IPS-20b (cell line): ENCODE data around the gene TLL1.

Experiments used
- H3K27ac ChIP-seq: one replicate; pipeline ENCODE4 v1.5.1; 2013; ENCODE audit warnings: low read length
- H3K27me3 ChIP-seq: 2 replicates; pipeline ENCODE4 v1.6.1; 2013; ENCODE audit warnings: mild to moderate bottlenecking, low read length, inconsistent platforms; ENCODE audit not compliant: insufficient read depth
- H3K36me3 ChIP-seq: 2 replicates; pipeline ENCODE4 v1.6.1; 2013; ENCODE audit warnings: low read depth, mild to moderate bottlenecking, inconsistent platforms, low read length, moderate library complexity; ENCODE audit not compliant: insufficient read depth
- H3K4me1 ChIP-seq: 2 replicates; pipeline ENCODE4 v1.6.1; 2013; ENCODE audit warnings: mild to moderate bottlenecking, control low read depth, inconsistent platforms, low read length, moderate library complexity; ENCODE audit not compliant: insufficient read depth
- H3K4me3 ChIP-seq: 2 replicates; pipeline ENCODE4 v1.5.1; 2013; ENCODE audit warnings: mild to moderate bottlenecking, low read length, inconsistent platforms
- H3K9ac ChIP-seq: 2 replicates; pipeline ENCODE4 v1.6.1; 2013; ENCODE audit warnings: low read depth, mild to moderate bottlenecking, inconsistent platforms, low read length, moderate library complexity
- H3K9me3 ChIP-seq: 2 replicates; pipeline ENCODE4 v1.6.1; 2013; ENCODE audit warnings: mild to moderate bottlenecking, low read depth, low read length, inconsistent platforms; ENCODE audit not compliant: insufficient read depth

The TLL1 gene

GRCh38 chr4:166121897-166122296 is 248.9 kb downstream of the TLL1 start:
- no peaks in the 10 kb centered on the region for H3K9me3 ChIP-seq
- no peak overlapping the region for H3K27ac ChIP-seq
- H3K4me1 ChIP-seq: no peaks in the 10 kb centered on the region
- H3K36me3 ChIP-seq: no peaks in the 10 kb centered on the region
- no peak overlapping the region for H3K4me3 ChIP-seq
- no peak overlapping the region for H3K9ac ChIP-seq
- no peaks in the 10 kb centered on the region for H3K27me3 ChIP-seq

DNA sequence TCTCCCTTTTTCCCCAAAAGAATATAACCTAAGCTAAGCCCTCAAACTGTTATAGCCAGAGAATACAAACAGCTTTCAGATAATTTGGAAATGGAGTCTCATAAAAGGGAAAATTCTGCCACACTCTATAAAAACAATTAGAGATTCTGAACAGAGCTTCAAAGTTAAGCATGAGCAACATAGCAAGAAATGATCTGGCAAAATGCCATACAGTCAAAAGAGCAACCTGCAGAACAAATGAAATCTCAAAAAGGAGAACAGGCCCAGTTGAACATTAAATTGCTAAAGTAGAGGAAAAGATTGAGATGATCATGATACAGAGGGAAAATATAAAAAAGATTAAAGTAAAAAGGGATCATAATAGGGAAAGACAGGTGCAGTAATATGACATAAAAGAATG is 250.5 kb downstream of the TLL1 start:
- Histone ChIP-seq H3K9ac (no peak overlapping the region), H3K36me3 (no peaks in the 10 kb centered on the region), H3K4me3 (no peak overlapping the region), H3K27me3 (no peaks in the 10 kb centered on the region), H3K27ac (no peak overlapping the region), H3K4me1 (no peaks in the 10 kb centered on the region), H3K9me3 (no peaks in the 10 kb centered on the region)

DNA sequence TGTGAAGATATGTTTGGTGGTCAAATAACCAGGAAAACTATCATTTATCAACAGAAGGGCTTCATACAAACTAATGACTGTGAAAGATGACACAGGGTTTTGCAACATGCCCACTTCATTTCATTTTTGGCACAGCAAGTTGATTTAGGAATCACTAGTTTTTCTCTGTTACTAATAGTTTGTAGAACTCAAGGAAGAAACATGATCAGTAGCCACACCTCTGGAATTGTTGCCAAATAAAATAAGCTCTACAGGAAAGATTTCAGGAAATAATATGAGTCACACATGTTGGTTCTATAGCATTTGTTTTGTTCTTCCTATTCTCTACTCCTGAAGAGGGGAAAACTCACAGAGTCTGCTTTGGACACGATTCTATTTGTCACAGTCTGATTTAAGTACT is 255.4 kb downstream of the TLL1 start:
- H3K9me3 ChIP-seq: no peaks in the 10 kb centered on the region
- H3K4me3 ChIP-seq: no peak overlapping the region
- H3K27ac ChIP-seq: no peak overlapping the region
- H3K36me3 ChIP-seq: no peaks in the 10 kb centered on the region
- H3K27me3 ChIP-seq: no peaks in the 10 kb centered on the region
- H3K4me1 ChIP-seq: no peaks in the 10 kb centered on the region
- no peak overlapping the region for H3K9ac ChIP-seq

GRCh38 chr4:166134285-166134684 is 261.2 kb downstream of the TLL1 start:
- Histone ChIP-seq H3K36me3 (no peaks in the 10 kb centered on the region), H3K9me3 (no peaks in the 10 kb centered on the region; the same call in 1 of the 2 replicates), H3K4me1 (no peaks in the 10 kb centered on the region), H3K9ac (no peak overlapping the region), H3K27ac (no peak overlapping the region), H3K4me3 (no peak overlapping the region), H3K27me3 (no peaks in the 10 kb centered on the region)

- Histone ChIP-seq H3K4me3 (no peak overlapping the region), H3K36me3 (no peaks in the 10 kb centered on the region), H3K9ac (no peak overlapping the region), H3K4me1 (no peaks in the 10 kb centered on the region), H3K9me3 (no peaks in the 10 kb centered on the region), H3K27me3 (no peaks in the 10 kb centered on the region), H3K27ac (no peak overlapping the region)
Observed at GRCh38 chr4:166140951-166141350, 267.9 kb downstream of the TLL1 start.

DNA sequence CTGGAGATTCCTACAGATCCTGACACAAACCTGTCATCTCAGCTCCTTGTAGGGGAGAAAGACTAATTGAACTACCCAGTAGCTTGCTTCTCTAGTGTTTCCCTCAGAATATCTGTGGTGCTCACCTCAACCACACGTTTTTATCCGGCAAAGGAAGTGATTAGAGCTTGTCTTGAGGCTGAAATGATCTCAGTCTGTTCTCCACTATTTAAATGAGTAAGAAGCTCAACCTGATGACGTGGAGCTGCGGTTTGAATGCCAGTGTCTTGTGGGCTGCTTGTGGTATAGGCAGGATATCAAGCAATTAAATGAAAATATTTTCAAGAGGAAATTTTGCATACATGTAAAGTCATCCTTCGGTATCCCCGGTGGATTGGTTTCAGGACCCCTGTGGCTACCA is 270.2 kb downstream of the TLL1 start:
- H3K27me3 ChIP-seq: no peaks in the 10 kb centered on the region
- no peak overlapping the region for H3K9ac ChIP-seq
- no peaks in the 10 kb centered on the region for H3K4me1 ChIP-seq
- H3K9me3 ChIP-seq: no peaks in the 10 kb centered on the region
- no peak overlapping the region for H3K27ac ChIP-seq
- H3K36me3 ChIP-seq: no peaks in the 10 kb centered on the region
- H3K4me3 ChIP-seq: no peak overlapping the region

DNA sequence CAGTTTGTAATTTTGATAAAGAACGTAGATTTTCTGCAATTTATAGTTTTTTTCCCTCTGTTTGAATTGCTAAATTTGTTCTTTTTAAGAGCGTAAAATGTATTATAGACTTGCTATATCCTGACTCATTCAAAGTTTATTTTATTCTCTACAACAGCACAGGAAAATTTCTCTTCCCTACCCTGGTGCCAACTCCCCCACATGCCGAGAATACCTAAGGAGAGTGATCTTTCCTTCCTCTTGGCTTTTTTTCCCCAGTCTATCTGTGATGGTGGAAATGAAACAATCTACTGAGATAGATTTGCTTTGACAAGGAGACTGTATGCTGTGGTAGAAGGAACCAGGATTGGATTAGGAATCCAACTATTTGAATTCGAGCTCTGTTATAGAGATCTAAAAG is 271.6 kb downstream of the TLL1 start:
- Histone ChIP-seq H3K27me3 (no peaks in the 10 kb centered on the region), H3K4me1 (no peaks in the 10 kb centered on the region), H3K27ac (no peak overlapping the region), H3K9me3 (no peaks in the 10 kb centered on the region), H3K9ac (no peak overlapping the region), H3K4me3 (no peak overlapping the region), H3K36me3 (no peaks in the 10 kb centered on the region)

- H3K9ac ChIP-seq: no peak overlapping the region
Observed at GRCh38 chr4:166146806-166147540, 273.9 kb downstream of the TLL1 start.

More at GRCh38 chr4:166146806-166147540, 273.9 kb downstream of the TLL1 start:
- H3K27ac ChIP-seq: no peak overlapping the region
- H3K36me3 ChIP-seq: no peaks in the 10 kb centered on the region
- H3K4me3 ChIP-seq: no peak overlapping the region
- H3K4me1 ChIP-seq: no peaks in the 10 kb centered on the region
- H3K9me3 ChIP-seq: no peaks in the 10 kb centered on the region
- H3K27me3 ChIP-seq: no peaks in the 10 kb centered on the region
